Activated CD4-positive, alpha-beta T cell treated with anti-CD3 and anti-CD28 coated beads, Interleukin-2, amount 10 ng/mL, durations not matched to agents 7 days and 5 days (primary cell): ENCODE results near the gene DMAC2. TPM values are rescaled to one million over a fixed set of nuclear protein-coding genes. Genes with fewer than 3 reads are reported as not detected.
A peak's percentile ranks its signal among the peaks of the same experiment; 100 is the strongest.
"Not testable (repeated sequence)": the region's sequence is repeated elsewhere in the genome, so short reads cannot be mapped to it uniquely, and the experiment has no call there.

Source experiments
- CTCF ChIA-PET: fragments of 350-600 bp; sonication (Branson Sonifier 250); formaldehyde crosslinking; loops from one replicate; lab custom pipeline; 2021; ENCODE audit warnings: antibody characterized with exemption; lab: Charles Lee
- POLR2A ChIA-PET: fragments of 350-600 bp; sonication (Branson Sonifier 250); formaldehyde crosslinking; loops from one replicate; lab custom pipeline; 2021; ENCODE audit warnings: antibody characterized with exemption; lab: Charles Lee
- DNase-seq: peaks from one replicate; pipeline ENCODE4 v3.0.0-alpha.2; 2020
- H3K27ac Mint-ChIP-seq: one replicate; pipeline ENCODE4 v1.8.0; 2021; ENCODE audit warnings: mild to moderate bottlenecking, moderate library complexity, mixed read lengths
- H3K27me3 Mint-ChIP-seq: one replicate; pipeline ENCODE4 v1.8.0; 2021; ENCODE audit warnings: mixed read lengths
- H3K36me3 Mint-ChIP-seq: one replicate; pipeline ENCODE4 v1.8.0; 2021; ENCODE audit warnings: low read depth, mixed read lengths
- H3K4me1 Mint-ChIP-seq: one replicate; pipeline ENCODE4 v1.8.0; 2021; ENCODE audit warnings: mixed read lengths
- H3K4me3 Mint-ChIP-seq: one replicate; pipeline ENCODE4 v1.8.0; 2021; ENCODE audit warnings: mild to moderate bottlenecking, moderate library complexity, mixed read lengths
- H3K9me3 Mint-ChIP-seq: one replicate; pipeline ENCODE4 v1.8.0; 2021; ENCODE audit warnings: mixed read lengths
- total RNA-seq, 2 experiments: library from RNA; stranded (reverse); gene quantifications; one replicate each; pipeline ENCODE4 v1.2.3, GENCODE V29; 2021

Gene DMAC2
- total RNA-seq, 2 experiments from 2014 or later, result 48.9 to 54.1 TPM

- Mint-ChIP-seq H3K4me1 (peaks cover 20% of the 10 kb centered on the region), H3K9me3 (no peaks in the 10 kb centered on the region), H3K27ac (no peak overlapping the region), H3K4me3 (no peak overlapping the region), H3K27me3 (no peaks in the 10 kb centered on the region), H3K36me3 (no peaks in the 10 kb centered on the region)
- ChIA-PET POLR2A (interaction anchor here (1.0 kb wide), 1 partner anchor 19 kb away, joined by 3 read pairs; no protein-coding TSS in a partner anchor), CTCF (no interaction called here)
- DNase-seq, result no peak
Observed at GRCh38 chr19:41401483-41401882, 38.2 kb downstream of the DMAC2 start.

DNA sequence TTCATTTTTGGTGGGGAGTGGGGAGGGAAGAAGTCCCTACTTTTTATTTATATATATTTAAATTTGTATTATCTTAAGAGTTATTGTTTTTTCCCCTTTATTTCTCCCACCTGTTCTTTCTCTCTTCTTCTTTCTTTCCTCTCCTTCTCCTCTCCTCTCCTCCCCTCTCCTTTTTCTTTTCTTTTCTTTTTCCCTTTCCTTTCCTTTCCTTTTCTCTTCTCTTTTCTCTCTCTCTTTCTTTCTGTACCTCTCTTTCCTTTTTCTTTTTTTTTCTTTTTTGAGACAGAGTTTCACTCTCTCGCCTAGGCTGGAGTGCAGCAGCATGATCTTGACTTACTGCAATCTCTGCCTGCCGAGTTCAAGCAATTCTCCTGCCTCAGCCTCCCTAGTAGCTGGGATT is 40.2 kb downstream of the DMAC2 start:
- Mint-ChIP-seq H3K9me3 (no peaks in the 10 kb centered on the region), H3K36me3 (no peaks in the 10 kb centered on the region), H3K27me3 (no peaks in the 10 kb centered on the region), H3K27ac (peak overlapping the region; percentile 13), H3K4me3 (peak overlapping the region; percentile 36), H3K4me1 (peaks cover 31% of the 10 kb centered on the region)
- CTCF ChIA-PET, result interaction anchor here (0.6 kb wide), 1 partner anchor 31 kb away, joined by 3 read pairs; no protein-coding TSS in a partner anchor
- POLR2A ChIA-PET, result no interaction called here
- no peak for DNase-seq

GRCh38 chr19:41399091-41399490 is 40.6 kb downstream of the DMAC2 start:
- ChIA-PET POLR2A (no interaction called here), CTCF (interaction anchor here (0.6 to 1.0 kb wide), 3 partner anchors 9 to 31 kb away, joined by 3 to 4 read pairs (median 3); no protein-coding TSS in a partner anchor)
- peak overlapping the region; percentile 99 for H3K4me3 Mint-ChIP-seq
- H3K27ac Mint-ChIP-seq, result peak overlapping the region; percentile 100
- no peaks in the 10 kb centered on the region for H3K36me3 Mint-ChIP-seq
- DNase-seq, result no peak
- peaks cover 31% of the 10 kb centered on the region for H3K4me1 Mint-ChIP-seq
- no peaks in the 10 kb centered on the region for H3K27me3 Mint-ChIP-seq
- no peaks in the 10 kb centered on the region for H3K9me3 Mint-ChIP-seq

GRCh38 chr19:41398598-41398997 is 41.1 kb downstream of the DMAC2 start:
- peaks cover 31% of the 10 kb centered on the region for H3K4me1 Mint-ChIP-seq
- no peak for DNase-seq
- H3K27me3 Mint-ChIP-seq, result no peaks in the 10 kb centered on the region
- H3K36me3 Mint-ChIP-seq, result no peaks in the 10 kb centered on the region
- H3K9me3 Mint-ChIP-seq, result no peaks in the 10 kb centered on the region
- peak overlapping the region; percentile 99 for H3K4me3 Mint-ChIP-seq
- ChIA-PET CTCF (interaction anchor here (0.8 to 1.0 kb wide), 2 partner anchors 9 to 26 kb away, joined by 3 to 4 read pairs; no protein-coding TSS in a partner anchor), POLR2A (interaction anchor here (0.8 kb wide), 1 partner anchor 34 kb away, joined by 4 read pairs; the partner anchor contains the start of gene B9D2)
- peak overlapping the region; percentile 100 for H3K27ac Mint-ChIP-seq

- DNase-seq, result no peak
- H3K9me3 Mint-ChIP-seq, result no peaks in the 10 kb centered on the region
- CTCF ChIA-PET, result interaction anchor here (1.0 kb wide), 1 partner anchor 26 kb away, joined by 3 read pairs; no protein-coding TSS in a partner anchor
- peak overlapping the region; percentile 100 for H3K27ac Mint-ChIP-seq
- no peaks in the 10 kb centered on the region for H3K27me3 Mint-ChIP-seq
- H3K36me3 Mint-ChIP-seq, result no peaks in the 10 kb centered on the region
- H3K4me3 Mint-ChIP-seq, result peak overlapping the region; percentile 99
- H3K4me1 Mint-ChIP-seq, result peaks cover 31% of the 10 kb centered on the region
- POLR2A ChIA-PET, result interaction anchor here (0.8 kb wide), 1 partner anchor 34 kb away, joined by 4 read pairs; the partner anchor contains the start of gene B9D2
Observed at GRCh38 chr19:41398050-41398418, 41.7 kb downstream of the DMAC2 start.

GRCh38 chr19:41397086-41398049 is 42.3 kb downstream of the DMAC2 start, which contains the start of the genes BCKDHA and EXOSC5:
BCKDHA (plus strand) TSS chr19:41397818; CDS start chr19:41397828, 10 bp downstream.
EXOSC5 (minus strand) TSS chr19:41397359; CDS start chr19:41397328, 31 bp downstream.
- Mint-ChIP-seq H3K36me3 (no peaks in the 10 kb centered on the region), H3K4me1 (peaks cover 31% of the 10 kb centered on the region), H3K27me3 (no peaks in the 10 kb centered on the region), H3K27ac (peak within 1 kb of the TSS; percentile 100), H3K9me3 (no peaks in the 10 kb centered on the region), H3K4me3 (peak within 1 kb of the TSS; percentile 99)
- DNase-seq, result peak; percentile 100
- CTCF ChIA-PET, result no interaction called here
- POLR2A ChIA-PET, result interaction anchor here (0.8 kb wide), 1 partner anchor 33 kb away, joined by 4 read pairs; the partner anchor contains the start of gene B9D2

- ChIA-PET POLR2A (no interaction called here), CTCF (interaction anchor here (0.9 kb wide), 1 partner anchor 32 kb away, joined by 3 read pairs; the partner anchor contains the start of gene B9D2)
- peak overlapping the region; percentile 75 for H3K27ac Mint-ChIP-seq
- peaks cover 4% of the 10 kb centered on the region for H3K36me3 Mint-ChIP-seq
- no peak for DNase-seq
- peak overlapping the region; percentile 99 for H3K4me3 Mint-ChIP-seq
- H3K9me3 Mint-ChIP-seq, result no peaks in the 10 kb centered on the region
- H3K4me1 Mint-ChIP-seq, result peaks cover 31% of the 10 kb centered on the region
- H3K27me3 Mint-ChIP-seq, result no peaks in the 10 kb centered on the region
Observed at GRCh38 chr19:41395355-41395754, 44.4 kb downstream of the DMAC2 start.

- DNase-seq, result no peak
- Mint-ChIP-seq H3K4me1 (peaks cover 15% of the 10 kb centered on the region), H3K36me3 (peaks cover 8% of the 10 kb centered on the region), H3K4me3 (no peak overlapping the region), H3K27me3 (no peaks in the 10 kb centered on the region), H3K27ac (no peak overlapping the region), H3K9me3 (no peaks in the 10 kb centered on the region)
- CTCF ChIA-PET, result no interaction called here
- POLR2A ChIA-PET, result no interaction called here
Observed at GRCh38 chr19:41392775-41393174, 46.9 kb downstream of the DMAC2 start.

GRCh38 chr19:41391618-41392017 is 48.1 kb downstream of the DMAC2 start:
- H3K9me3 Mint-ChIP-seq, result no peaks in the 10 kb centered on the region
- H3K4me3 Mint-ChIP-seq, result no peak overlapping the region
- no peak for DNase-seq
- H3K36me3 Mint-ChIP-seq, result peaks cover 8% of the 10 kb centered on the region
- ChIA-PET POLR2A (no interaction called here), CTCF (no interaction called here)
- H3K4me1 Mint-ChIP-seq, result peaks cover 13% of the 10 kb centered on the region
- H3K27ac Mint-ChIP-seq, result no peak overlapping the region
- H3K27me3 Mint-ChIP-seq, result no peaks in the 10 kb centered on the region

- POLR2A ChIA-PET, result no interaction called here
- Mint-ChIP-seq H3K9me3 (no peaks in the 10 kb centered on the region), H3K27me3 (no peaks in the 10 kb centered on the region), H3K27ac (no peak overlapping the region), H3K36me3 (peaks cover 11% of the 10 kb centered on the region), H3K4me1 (no peaks in the 10 kb centered on the region), H3K4me3 (no peak overlapping the region)
- CTCF ChIA-PET, result interaction anchor here (0.7 to 1.7 kb wide), 4 partner anchors 21 to 34 kb away, joined by 3 to 5 read pairs (median 4); partner anchors contain the start of gene B9D2
- no peak for DNase-seq
Observed at GRCh38 chr19:41386442-41386841, 53.3 kb downstream of the DMAC2 start.

DNA sequence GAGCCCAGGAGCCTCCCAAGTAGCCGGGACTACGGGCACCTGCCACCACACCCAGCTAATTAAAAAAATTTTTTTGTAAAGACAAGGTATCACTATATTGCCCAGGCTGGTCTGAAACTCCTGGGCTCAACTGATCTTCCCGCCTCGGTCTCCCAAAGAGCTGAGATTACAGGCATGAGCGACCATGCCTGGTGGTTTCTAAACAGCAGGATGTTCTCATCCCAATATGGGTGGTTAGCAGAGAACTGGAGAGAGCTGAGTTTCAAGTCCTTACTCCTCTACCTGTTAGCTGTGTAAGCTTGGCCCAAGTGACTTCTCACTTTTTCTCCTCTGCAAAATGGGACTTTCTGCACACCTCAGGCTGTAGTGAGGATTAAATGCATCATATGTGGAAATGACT is 55.4 kb downstream of the DMAC2 start:
- no peak overlapping the region for H3K27ac Mint-ChIP-seq
- DNase-seq, result no peak
- no peaks in the 10 kb centered on the region for H3K4me1 Mint-ChIP-seq
- ChIA-PET CTCF (interaction anchor here (0.8 kb wide), 1 partner anchor 34 kb away, joined by 3 read pairs; no protein-coding TSS in a partner anchor), POLR2A (no interaction called here)
- no peak overlapping the region for H3K4me3 Mint-ChIP-seq
- H3K27me3 Mint-ChIP-seq, result no peaks in the 10 kb centered on the region
- peaks cover 6% of the 10 kb centered on the region for H3K36me3 Mint-ChIP-seq
- H3K9me3 Mint-ChIP-seq, result no peaks in the 10 kb centered on the region

GRCh38 chr19:41381536-41381935 is 58.2 kb downstream of the DMAC2 start:
- POLR2A ChIA-PET, H3K36me3 Mint-ChIP-seq, H3K27ac Mint-ChIP-seq, H3K9me3 Mint-ChIP-seq, H3K27me3 Mint-ChIP-seq, H3K4me3 Mint-ChIP-seq, DNase-seq, H3K4me1 Mint-ChIP-seq: not testable (repeated sequence)
- CTCF ChIA-PET, result interaction anchor here (0.6 to 1.6 kb wide), 2 partner anchors 17 to 831 kb away, joined by 3 read pairs; partner anchors contain the start of gene B9D2
